Stomach (tissue), 9 donors: ENCODE results near the gene B3GLCT. TPM values are rescaled to one million over a fixed set of nuclear protein-coding genes. Genes with fewer than 3 reads are reported as not detected.
A peak's percentile ranks its signal among the peaks of the same experiment; 100 is the strongest.
"Not testable (repeated sequence)": the region's sequence is repeated elsewhere in the genome, so short reads cannot be mapped to it uniquely, and the experiment has no call there.

Experiments
- DNase-seq, 2 donors: peaks; one replicate each; pipeline versions ENCODE4 v3.0.0 to v3.0.0-alpha.2; 2013 to 2019
- H3K27ac ChIP-seq, 5 donors: fragments of 200-600 bp in 4 of 5; sonication (generic) in 4 of 5; one replicate each; pipeline ENCODE4 v1.5.1; 2013 to 2019; ENCODE audit warnings: mild to moderate bottlenecking in 1 of 5, moderate library complexity in 1 of 5
- H3K27me3 ChIP-seq, 3 donors: fragments of 200-600 bp; sonication (generic); one replicate each; pipeline ENCODE4 v1.5.1; 2017 to 2019; ENCODE audit warnings: mixed run types in 1 of 3
- H3K36me3 ChIP-seq, 4 donors: fragments of 200-600 bp; sonication (generic); 1 replicate in 3 of 4; 2 replicates in 1 of 4; pipeline ENCODE4 v1.5.1; 2016 to 2019
- H3K4me1 ChIP-seq, 4 donors: fragments of 200-600 bp; sonication (generic); one replicate each; pipeline ENCODE4 v1.5.1; 2016 to 2019
- H3K4me3 ChIP-seq, 4 donors: fragments of 200-600 bp; sonication (generic) in 3 of 4; one replicate each; pipeline ENCODE4 v1.5.1; 2016 to 2019; ENCODE audit warnings: mild to moderate bottlenecking in 1 of 4
- H3K9me3 ChIP-seq, 4 donors: fragments of 200-600 bp; sonication (generic); one replicate each; pipeline ENCODE4 v1.5.1; 2016 to 2019
- EP300 ChIP-seq: sonication (generic); formaldehyde crosslinking; IDR thresholded peaks from one replicate; pipeline ENCODE4 v1.6.1; 2017; ENCODE audit warnings: antibody characterized with exemption
- POLR2A ChIP-seq, 4 donors: fragments of 450-650 bp; IDR thresholded peaks; one replicate each; pipeline ENCODE4 v1.6.1; 2016; ENCODE audit warnings: antibody characterized with exemption in 4 of 4, control low read depth in 2 of 4, mild to moderate bottlenecking in 1 of 4, moderate library complexity in 1 of 4
- POLR2AphosphoS5 ChIP-seq, 3 donors: sonication (generic); formaldehyde crosslinking; IDR thresholded peaks; one replicate each; pipeline ENCODE4 v1.6.1; 2016; ENCODE audit warnings: antibody characterized with exemption in 3 of 3
- WGBS, 5 donors: extraction: QIAGEN DNeasy Blood & Tissue Kit in 3 of 5; methylation state at CpG; one replicate each; pipeline versions ENCODE4 v1.1.5 to v1.1.7; 2013 to 2018; 5-methylcytosine and 5-hydroxymethylcytosine counted together
- intact Hi-C: fragments of 100-400 bp; cut with DNase I; formaldehyde crosslinking; loops from one replicate; pipeline ENCODE4 v1.15.1; 2023; ENCODE audit warnings: low total_unique reads
- polyA plus RNA-seq, 3 donors: library from polyadenylated mRNA; stranded (reverse); fragments of 200-250 nt; gene quantifications; one replicate each; pipeline ENCODE4 v1.2.3, GENCODE V29; 2013
- total RNA-seq, 5 donors: library from RNA; depleted of rRNA; stranded (reverse); fragments of >200 nt; gene quantifications; one replicate each; pipeline versions ENCODE4 v1.1.0 to v1.2.3, GENCODE V29; 2014 to 2016
- TF ChIP-seq, protein P1 (sequence below), 7 experiments: fragments of 450-650 bp in 4 of 7; fragments of 200-600 bp in 3 of 7; sonication (generic) in 3 of 7; IDR thresholded peaks; one replicate each; pipeline ENCODE4 v1.5.1; 2016 to 2019; ENCODE audit warnings: antibody characterized with exemption in 7 of 7, control low read depth in 2 of 7, mild to moderate bottlenecking in 1 of 7
- donor health status: healthy with polysubstance abuse.
- donor health status: Bipolar disorder and iron deficiency.
- donor health status: healthy.

Gene B3GLCT
- total and polyA plus RNA-seq, 8 donors: 0.76 to 16.1 (median 6.4) TPM; not detected in 2

- DNase-seq: peak in 1 of 2 donors; percentile 38
- Histone ChIP-seq H3K36me3 (peaks cover 0 to under 1% (median 0%) of the 10 kb centered on the region in 4 donors), H3K4me3 (no peak overlapping the region), H3K4me1 (no peaks in the 10 kb centered on the region), H3K27ac (peak overlapping the region in 1 of 5 donors; percentile 8), H3K9me3 (peaks cover 0 to 25% (median 12%) of the 10 kb centered on the region in 4 donors), H3K27me3 (no peaks in the 10 kb centered on the region)
- intact Hi-C loops: no loop called here
- no peak for TF ChIP-seq EP300
- no peak for TF ChIP-seq POLR2A (IDR thresholded peaks at IDR 0.05)
- TF ChIP-seq POLR2AphosphoS5 (IDR thresholded peaks at IDR 0.05): no peak
- TF ChIP-seq, protein P1, sequence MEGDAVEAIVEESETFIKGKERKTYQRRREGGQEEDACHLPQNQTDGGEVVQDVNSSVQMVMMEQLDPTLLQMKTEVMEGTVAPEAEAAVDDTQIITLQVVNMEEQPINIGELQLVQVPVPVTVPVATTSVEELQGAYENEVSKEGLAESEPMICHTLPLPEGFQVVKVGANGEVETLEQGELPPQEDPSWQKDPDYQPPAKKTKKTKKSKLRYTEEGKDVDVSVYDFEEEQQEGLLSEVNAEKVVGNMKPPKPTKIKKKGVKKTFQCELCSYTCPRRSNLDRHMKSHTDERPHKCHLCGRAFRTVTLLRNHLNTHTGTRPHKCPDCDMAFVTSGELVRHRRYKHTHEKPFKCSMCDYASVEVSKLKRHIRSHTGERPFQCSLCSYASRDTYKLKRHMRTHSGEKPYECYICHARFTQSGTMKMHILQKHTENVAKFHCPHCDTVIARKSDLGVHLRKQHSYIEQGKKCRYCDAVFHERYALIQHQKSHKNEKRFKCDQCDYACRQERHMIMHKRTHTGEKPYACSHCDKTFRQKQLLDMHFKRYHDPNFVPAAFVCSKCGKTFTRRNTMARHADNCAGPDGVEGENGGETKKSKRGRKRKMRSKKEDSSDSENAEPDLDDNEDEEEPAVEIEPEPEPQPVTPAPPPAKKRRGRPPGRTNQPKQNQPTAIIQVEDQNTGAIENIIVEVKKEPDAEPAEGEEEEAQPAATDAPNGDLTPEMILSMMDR (IDR thresholded peaks at IDR 0.05): no peak
- WGBS, 5 donors: 60 to 75% (median 63%) methylated on average over 6 of the region's 6 CpGs
Measured at GRCh38 chr13:31334994-31335557, 135.3 kb downstream of the B3GLCT start.

DNA sequence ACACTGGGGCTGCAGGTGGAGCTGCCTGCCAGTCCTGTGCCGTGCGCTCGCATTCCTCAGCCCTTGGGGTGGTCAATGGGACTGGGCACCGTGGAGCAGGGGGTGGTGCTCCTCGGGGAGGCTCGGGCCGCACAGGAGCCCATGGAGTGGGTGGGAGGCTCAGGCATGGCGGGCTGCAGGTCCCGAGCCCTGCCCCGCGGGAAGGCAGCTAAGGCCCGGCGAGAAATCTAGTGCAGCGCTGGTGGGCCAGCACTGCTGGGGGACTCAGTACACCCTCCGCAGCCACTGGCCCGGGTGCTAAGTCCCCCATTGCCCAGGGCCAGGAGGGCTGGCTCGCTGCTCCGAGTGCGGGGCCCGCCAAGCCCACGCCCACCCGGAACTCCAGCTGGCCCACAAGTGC is 139.8 kb downstream of the B3GLCT start:
- H3K4me1 ChIP-seq, H3K27ac ChIP-seq, DNase-seq, H3K36me3 ChIP-seq, H3K4me3 ChIP-seq, H3K27me3 ChIP-seq, intact Hi-C loops: not testable (repeated sequence)
- H3K9me3 ChIP-seq: peaks cover 3 to 37% (median 27%) of the 10 kb centered on the region in 4 donors
- WGBS, 5 donors: 89 to 94% (median 92%) methylated on average over 6 to 22 of the region's 22 CpGs

DNA sequence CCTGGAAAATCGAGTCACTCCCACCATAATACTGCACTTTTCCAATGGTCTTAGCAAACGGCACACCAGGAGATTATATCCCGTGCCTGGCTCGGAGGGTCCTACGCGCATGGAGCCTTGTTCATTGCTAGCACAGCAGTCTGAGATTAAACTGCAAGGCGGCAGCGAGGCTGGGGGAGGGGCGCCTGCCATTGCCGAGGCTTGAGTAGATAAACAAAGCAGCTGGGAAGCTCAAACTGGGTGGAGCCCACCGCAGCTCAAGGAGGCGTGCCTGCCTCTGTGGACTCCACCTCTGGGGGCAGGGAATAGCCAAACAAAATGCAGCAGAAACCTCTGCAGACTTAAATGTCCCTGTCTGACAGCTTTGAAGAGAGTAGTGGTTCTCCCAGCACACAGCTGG is 141.1 kb downstream of the B3GLCT start:
- intact Hi-C loops, H3K4me1 ChIP-seq, H3K27ac ChIP-seq, H3K36me3 ChIP-seq, H3K4me3 ChIP-seq, DNase-seq, H3K27me3 ChIP-seq: not testable (repeated sequence)
- 78 to 86% (median 83%) methylated on average over 12 of the region's 12 CpGs for WGBS, 5 donors
- H3K9me3 ChIP-seq: peaks cover 3 to 35% (median 27%) of the 10 kb centered on the region in 4 donors

DNA sequence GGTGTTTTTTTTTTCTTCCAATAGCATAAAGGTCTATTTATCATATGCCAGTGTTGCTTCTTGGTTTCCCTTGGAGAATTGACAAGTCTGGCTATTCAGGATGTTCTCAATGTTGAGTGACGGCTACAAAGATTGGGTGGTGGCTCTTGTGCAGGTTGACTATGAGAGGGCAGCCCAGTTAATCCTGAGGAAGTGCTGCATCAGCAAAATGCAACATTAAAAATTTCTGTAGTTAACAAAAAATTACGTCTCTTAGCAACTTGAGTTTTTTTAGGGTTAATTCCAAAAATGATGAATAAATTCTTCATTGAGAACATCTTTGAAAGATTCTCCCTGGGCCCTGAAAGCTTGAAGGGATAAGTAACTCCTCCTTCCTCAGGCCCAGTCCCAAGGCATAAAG is 147.1 kb downstream of the B3GLCT start:
- no peaks in the 10 kb centered on the region for H3K9me3 ChIP-seq
- no peak overlapping the region for H3K27ac ChIP-seq
- intact Hi-C loops: no loop called here
- no peak overlapping the region for H3K4me3 ChIP-seq
- H3K36me3 ChIP-seq: no peaks in the 10 kb centered on the region
- DNase-seq: no peak
- peaks cover 0 to 20% (median 0%) of the 10 kb centered on the region in 3 donors for H3K27me3 ChIP-seq
- H3K4me1 ChIP-seq: no peaks in the 10 kb centered on the region
- TF ChIP-seq POLR2AphosphoS5 (IDR thresholded peaks at IDR 0.05): no peak
- TF ChIP-seq, protein P1 (IDR thresholded peaks at IDR 0.05): no peak
- TF ChIP-seq EP300: no peak
- no peak for TF ChIP-seq POLR2A (IDR thresholded peaks at IDR 0.05)
- WGBS, 5 donors: 83 to 94% (median 90%) methylated on average over 2 of the region's 2 CpGs

DNA sequence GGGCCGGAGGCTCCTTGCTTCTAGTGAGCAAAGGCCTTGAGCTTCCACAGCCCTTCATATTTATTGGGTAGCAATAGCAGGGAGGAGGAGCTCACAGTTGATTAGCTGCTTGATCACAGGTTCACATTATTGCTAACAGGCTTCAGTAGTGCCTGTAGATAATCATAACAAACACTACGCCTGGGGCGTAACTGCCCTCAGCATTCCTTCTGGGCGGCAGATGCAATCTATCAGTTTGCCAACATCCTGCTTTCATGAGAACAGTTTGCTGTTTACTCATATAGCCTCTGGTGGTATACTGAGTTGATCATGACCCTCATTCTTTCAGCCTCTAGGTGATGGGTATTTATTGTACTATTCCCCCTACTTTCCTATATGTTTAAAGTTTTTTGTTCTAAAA is 149.4 kb downstream of the B3GLCT start:
- no peak overlapping the region for H3K27ac ChIP-seq
- no peak overlapping the region for H3K4me3 ChIP-seq
- DNase-seq: no peak
- no peaks in the 10 kb centered on the region for H3K36me3 ChIP-seq
- H3K4me1 ChIP-seq: no peaks in the 10 kb centered on the region
- H3K9me3 ChIP-seq: peaks cover 0 to 5% (median 0%) of the 10 kb centered on the region in 4 donors
- 69 to 74% (median 71%) methylated on average over 4 of the region's 4 CpGs for WGBS, 5 donors
- intact Hi-C loops: no loop called here
- TF ChIP-seq POLR2A (IDR thresholded peaks at IDR 0.05): no peak
- no peak for TF ChIP-seq POLR2AphosphoS5 (IDR thresholded peaks at IDR 0.05)
- TF ChIP-seq EP300: no peak
- TF ChIP-seq, protein P1 (IDR thresholded peaks at IDR 0.05): no peak
- peaks cover 0 to 31% (median 4%) of the 10 kb centered on the region in 3 donors for H3K27me3 ChIP-seq
